SU-DHL-6 (cell line): ENCODE results near the gene AIG1.
"Not testable (repeated sequence)": the region's sequence is repeated elsewhere in the genome, so short reads cannot be mapped to it uniquely, and the experiment has no call there.

ENCODE experiments used
- H2AFZ ChIP-seq: fragments of 200-600 bp; sonication (generic); 2 replicates; pipeline ENCODE4 v1.6.1; 2014; ENCODE audit warnings: low read depth, mild to moderate bottlenecking, moderate library complexity, mixed read lengths, antibody characterized with exemption, low read length; ENCODE audit not compliant: severe bottlenecking
- H3F3A ChIP-seq: fragments of 200-600 bp; shearing (Covaris generic); 2 replicates; pipeline ENCODE4 v1.6.0; 2016; ENCODE audit warnings: antibody characterized with exemption, mild to moderate bottlenecking; ENCODE audit not compliant: insufficient read depth
- H3K27ac ChIP-seq: fragments of 200-600 bp; sonication (generic); 2 replicates; pipeline ENCODE4 v1.5.1; 2016; ENCODE audit warnings: low read depth, mild to moderate bottlenecking, low read length, moderate library complexity, mixed read lengths
- H3K27me3 ChIP-seq: fragments of 200-600 bp; sonication (generic), shearing (Covaris generic); 2 replicates; pipeline ENCODE4 v1.6.0; 2014; ENCODE audit warnings: mild to moderate bottlenecking, low read length
- H3K36me3 ChIP-seq: fragments of 200-600 bp; sonication (generic); 2 replicates; pipeline ENCODE4 v1.6.1; 2014; ENCODE audit warnings: mild to moderate bottlenecking, low read length, mixed read lengths
- H3K4me2 ChIP-seq: fragments of 300-600, 200-600 bp; shearing (Covaris generic), sonication (generic); 2 replicates; pipeline ENCODE4 v1.6.0; 2014; ENCODE audit warnings: low read length, low read depth, mild to moderate bottlenecking; ENCODE audit not compliant: poor library complexity, severe bottlenecking
- H3K4me3 ChIP-seq: fragments of 200-600 bp; sonication (generic); 2 replicates; pipeline ENCODE4 v1.5.1; 2014; ENCODE audit warnings: antibody characterized with exemption, low read length, mild to moderate bottlenecking, mixed read lengths; ENCODE audit not compliant: insufficient read depth, poor library complexity, severe bottlenecking
- H3K79me2 ChIP-seq: fragments of 200-600 bp; sonication (generic); 2 replicates; pipeline ENCODE4 v1.6.1; 2014; ENCODE audit warnings: mild to moderate bottlenecking, low read length, moderate library complexity; ENCODE audit not compliant: insufficient read depth
- H3K9ac ChIP-seq: fragments of 200-600 bp; sonication (generic); 2 replicates; pipeline ENCODE4 v1.7.0; 2014; ENCODE audit warnings: mild to moderate bottlenecking, low read length
- H3K9me2 ChIP-seq: fragments of 200-600 bp; sonication (generic); replicated peaks from 2 replicates; pipeline ENCODE4 v1.6.1; 2014; ENCODE audit warnings: low read length; ENCODE audit not compliant: insufficient read depth
- H3K9me3 ChIP-seq: fragments of 200-600 bp; sonication (generic); 2 replicates; pipeline ENCODE4 v1.6.1; 2014; ENCODE audit warnings: low read length, mixed read lengths; ENCODE audit not compliant: insufficient read depth
- H4K20me1 ChIP-seq: fragments of 200-600 bp; sonication (generic); 2 replicates; pipeline ENCODE4 v1.6.1; 2014; ENCODE audit warnings: low read depth, mild to moderate bottlenecking, antibody characterized with exemption, low read length, moderate library complexity, mixed read lengths
- CTCF ChIP-seq: fragments of 200-600 bp; sonication (generic); IDR thresholded peaks from one replicate; pipeline ENCODE4 v1.5.1; 2017; ENCODE audit warnings: antibody characterized with exemption, mild to moderate bottlenecking, low read length, moderate library complexity; ENCODE audit not compliant: insufficient read depth, poor library complexity, severe bottlenecking
- EZH2phosphoT487 ChIP-seq: fragments of 200-600 bp; sonication (generic), shearing (Covaris generic); conservative IDR thresholded peaks from 2 replicates; pipeline ENCODE4 v1.6.1; 2018; ENCODE audit warnings: mild to moderate bottlenecking, antibody characterized with exemption, low read length, moderate library complexity, mixed read lengths

The AIG1 gene

GRCh38 chr6:143039548-143039947 is 21.1 kb upstream of the AIG1 start:
- no peak overlapping the region for H2AFZ ChIP-seq
- H3K79me2 ChIP-seq: no peaks in the 10 kb centered on the region
- H4K20me1 ChIP-seq: no peaks in the 10 kb centered on the region
- H3F3A ChIP-seq: no peaks in the 10 kb centered on the region
- H3K36me3 ChIP-seq: no peaks in the 10 kb centered on the region
- no peak overlapping the region for H3K4me3 ChIP-seq
- no peaks in the 10 kb centered on the region for H3K9me3 ChIP-seq
- TF ChIP-seq EZH2phosphoT487: no peak
- no peak for TF ChIP-seq CTCF
- no peak overlapping the region for H3K4me2 ChIP-seq
- no peaks in the 10 kb centered on the region for H3K27me3 ChIP-seq
- no peaks in the 10 kb centered on the region for H3K9me2 ChIP-seq
- H3K27ac ChIP-seq: no peak overlapping the region
- H3K9ac ChIP-seq: no peak overlapping the region

DNA sequence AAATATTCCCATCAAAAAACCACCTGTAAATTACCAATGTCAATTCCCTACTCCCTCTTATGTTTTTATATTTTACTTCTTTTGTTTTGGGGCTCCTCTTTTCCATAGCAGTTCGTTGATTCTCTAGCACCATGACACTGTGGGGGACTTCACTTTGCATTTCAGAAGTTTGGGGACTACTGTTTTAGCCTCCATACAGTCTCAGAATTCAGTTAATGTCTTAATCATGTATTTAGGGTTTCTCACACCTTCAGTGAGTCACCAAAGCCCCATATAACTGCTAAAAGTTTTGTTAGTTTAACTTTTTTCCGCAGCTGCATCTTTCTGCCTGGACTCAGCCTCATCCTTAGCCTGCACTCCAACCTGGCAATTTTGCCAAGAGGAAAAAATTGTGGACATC is 20.7 kb upstream of the AIG1 start:
- H3K27me3 ChIP-seq: no peaks in the 10 kb centered on the region
- no peak overlapping the region for H3K4me3 ChIP-seq
- no peaks in the 10 kb centered on the region for H3K36me3 ChIP-seq
- no peak overlapping the region for H2AFZ ChIP-seq
- H3K4me2 ChIP-seq: no peak overlapping the region
- no peaks in the 10 kb centered on the region for H4K20me1 ChIP-seq
- H3K9me3 ChIP-seq: no peaks in the 10 kb centered on the region
- no peak for TF ChIP-seq CTCF
- no peak for TF ChIP-seq EZH2phosphoT487
- no peak overlapping the region for H3K27ac ChIP-seq
- H3K9ac ChIP-seq: no peak overlapping the region
- H3K9me2 ChIP-seq: no peaks in the 10 kb centered on the region
- no peaks in the 10 kb centered on the region for H3F3A ChIP-seq
- no peaks in the 10 kb centered on the region for H3K79me2 ChIP-seq

DNA sequence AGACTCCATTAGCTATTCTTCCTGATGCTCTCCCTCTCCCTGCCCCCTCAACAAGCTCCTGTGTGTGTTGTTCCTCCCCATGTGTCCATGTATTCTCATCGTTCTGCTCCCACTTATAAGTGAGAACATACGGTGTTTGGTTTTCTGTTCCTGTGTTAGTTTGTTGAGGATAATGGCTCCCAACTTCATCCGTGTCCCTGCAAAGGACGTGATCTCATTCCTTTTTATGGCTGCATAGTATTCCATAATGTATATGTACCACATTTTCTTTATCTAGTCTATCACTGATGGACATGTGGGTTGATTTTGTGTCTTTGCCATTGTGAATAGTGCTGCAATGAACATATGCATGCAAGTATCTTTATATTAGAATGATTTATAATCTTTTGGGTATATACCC is 16.3 kb upstream of the AIG1 start:
- not testable (repeated sequence) for H3F3A ChIP-seq, H3K9ac ChIP-seq, H3K9me3 ChIP-seq, H3K9me2 ChIP-seq, H3K27ac ChIP-seq, H3K79me2 ChIP-seq, H3K36me3 ChIP-seq, H3K27me3 ChIP-seq, H3K4me3 ChIP-seq, H2AFZ ChIP-seq, H3K4me2 ChIP-seq, H4K20me1 ChIP-seq

GRCh38 chr6:143049611-143050010 is 11.1 kb upstream of the AIG1 start:
- Histone ChIP-seq H3F3A (no peaks in the 10 kb centered on the region), H3K9ac (no peak overlapping the region), H3K9me2 (no peaks in the 10 kb centered on the region), H4K20me1 (no peaks in the 10 kb centered on the region), H3K27me3 (no peaks in the 10 kb centered on the region), H2AFZ (no peak overlapping the region), H3K79me2 (no peaks in the 10 kb centered on the region), H3K9me3 (no peaks in the 10 kb centered on the region), H3K4me3 (no peak overlapping the region), H3K27ac (no peak overlapping the region), H3K36me3 (no peaks in the 10 kb centered on the region), H3K4me2 (no peak overlapping the region)
- no peak for TF ChIP-seq EZH2phosphoT487
- TF ChIP-seq CTCF: no peak
